ENCODE results near the gene CPED1. TPM values are rescaled to one million over a fixed set of nuclear protein-coding genes. Genes with fewer than 3 reads are reported as not detected.

Gene CPED1
- total RNA-seq, 1 donor from 2014 or later = 1.9 TPM

DNA sequence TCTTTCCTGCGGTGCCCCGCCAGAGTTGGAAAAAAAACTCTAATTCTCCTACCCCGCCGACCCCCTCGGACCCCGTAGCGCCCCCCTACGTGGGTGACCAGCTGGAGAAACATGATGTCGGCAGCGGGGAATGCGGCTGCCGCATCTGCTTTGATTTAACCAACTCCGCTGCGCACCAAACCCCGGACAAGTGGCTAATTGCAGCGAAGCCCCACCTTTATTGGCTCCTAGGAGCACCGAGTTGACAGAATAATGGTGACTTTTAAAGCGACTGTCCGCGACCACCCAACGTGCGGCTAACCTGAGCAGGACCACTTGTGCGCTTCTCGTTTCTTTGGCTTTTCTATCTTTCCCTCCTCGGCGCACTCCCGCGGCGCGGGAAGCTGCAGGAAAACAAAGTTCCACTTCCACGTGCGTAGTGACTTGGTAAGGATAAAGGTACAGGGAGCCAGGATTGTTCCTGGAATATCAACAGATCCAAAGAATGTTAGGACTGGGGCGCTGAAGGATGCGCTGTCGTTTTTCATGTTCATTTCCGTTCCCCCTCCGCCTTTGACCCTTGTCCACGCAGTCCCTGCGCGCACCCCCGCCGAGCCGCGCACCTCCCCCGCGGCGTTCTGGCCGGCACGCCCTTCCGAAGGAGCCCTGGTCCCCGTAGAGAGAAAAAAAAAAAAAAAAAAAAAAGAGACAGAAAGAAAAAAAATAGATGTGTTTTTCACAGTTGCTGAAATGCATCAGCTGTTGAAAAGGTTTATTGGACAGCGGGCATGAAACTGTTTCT is 341.7 kb downstream of the CPED1 start:
- peak; percentile 7 for DNase-seq

DNA sequence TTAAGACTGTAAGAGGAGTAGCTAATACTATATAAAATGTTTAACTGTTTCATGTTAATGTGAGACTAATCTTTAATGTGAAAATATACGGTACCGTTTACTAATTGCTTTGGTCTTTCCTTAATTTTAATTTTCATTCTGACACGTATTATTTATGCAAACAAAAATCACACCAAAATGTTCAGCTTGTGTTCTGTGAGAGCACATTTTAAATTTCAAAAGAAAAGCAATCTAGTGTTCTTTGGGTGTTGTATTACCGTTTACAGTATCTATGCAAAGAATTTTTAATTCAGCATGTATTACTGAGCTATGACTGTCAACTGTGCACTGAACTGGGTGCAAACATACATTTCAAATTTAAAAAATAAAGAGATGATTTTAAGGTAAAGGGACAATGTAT is 342.5 kb downstream of the CPED1 start:
- DNase-seq = no peak

DNA sequence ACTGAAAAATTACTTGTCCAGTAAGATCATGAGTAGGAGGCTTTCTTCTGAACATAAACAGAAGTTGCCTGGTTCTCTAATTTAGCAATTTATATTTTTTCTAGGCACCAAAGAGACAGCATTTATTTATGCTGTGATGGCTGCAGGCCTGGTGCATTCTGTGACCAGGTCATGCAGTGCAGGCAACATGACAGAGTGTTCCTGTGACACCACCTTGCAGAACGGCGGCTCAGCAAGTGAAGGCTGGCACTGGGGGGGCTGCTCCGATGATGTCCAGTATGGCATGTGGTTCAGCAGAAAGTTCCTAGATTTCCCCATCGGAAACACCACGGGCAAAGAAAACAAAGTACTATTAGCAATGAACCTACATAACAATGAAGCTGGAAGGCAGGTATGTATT is 343.1 kb downstream of the CPED1 start:
- no peak for DNase-seq

- no peak for DNase-seq
Observed at GRCh38 chr7:121334376-121334775, 345.9 kb downstream of the CPED1 start.

DNA sequence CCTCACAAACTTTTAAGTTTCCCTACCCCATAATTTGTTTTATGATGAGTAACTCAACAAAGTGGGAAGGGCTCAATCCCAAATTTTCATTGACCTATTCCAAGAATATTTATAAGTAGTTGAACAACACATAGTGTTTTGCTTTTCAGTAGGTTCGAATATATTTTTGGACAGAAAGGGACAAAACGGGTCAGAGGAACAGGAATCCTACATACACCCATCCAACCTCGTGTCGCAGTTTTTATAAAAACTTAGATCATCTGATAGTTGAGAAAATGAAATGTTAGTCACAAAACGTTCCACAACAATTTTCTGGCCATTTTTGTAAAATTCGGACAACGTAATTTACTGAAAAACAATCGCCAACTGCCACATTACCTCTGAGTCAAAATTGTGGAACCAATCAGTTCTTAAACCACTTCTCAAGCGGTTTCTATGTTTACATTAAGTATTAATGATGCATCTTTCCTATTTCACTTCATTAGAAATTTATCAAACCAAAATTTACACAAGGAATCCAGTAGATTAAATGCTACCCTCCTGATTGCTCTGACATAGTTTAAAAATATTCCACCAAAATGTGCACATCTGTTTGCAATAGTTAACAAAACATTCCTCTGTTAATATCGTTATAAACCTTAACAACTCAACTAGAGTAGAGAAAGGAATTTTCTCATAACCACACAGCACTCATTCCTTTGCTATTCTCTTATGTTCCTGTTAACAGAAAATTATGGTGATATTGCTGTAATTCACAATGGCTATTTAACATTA is 346.6 kb downstream of the CPED1 start:
- DNase-seq = no peak

DNA sequence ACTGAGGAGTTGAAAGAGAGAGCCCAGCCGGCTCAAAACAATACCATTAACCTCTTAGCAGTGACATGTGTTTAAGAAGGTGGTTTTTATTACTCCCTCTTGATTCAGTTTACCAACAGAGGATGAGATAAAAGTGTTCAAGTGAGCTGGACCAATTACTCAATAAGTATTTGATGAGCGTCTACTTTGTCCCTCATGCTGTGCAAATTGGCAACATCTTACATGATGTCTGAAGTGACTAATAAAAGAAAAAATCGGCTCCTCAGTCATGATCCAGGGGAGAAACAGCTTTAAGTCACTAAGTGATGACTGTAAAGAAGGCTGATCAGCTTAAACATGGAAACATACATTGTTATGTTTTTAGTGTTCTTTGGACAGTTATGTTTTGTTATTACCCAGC is 348.1 kb downstream of the CPED1 start:
- no peak for DNase-seq

GRCh38 chr7:121337398-121337797 is 348.9 kb downstream of the CPED1 start:
- no peak for DNase-seq

DNA sequence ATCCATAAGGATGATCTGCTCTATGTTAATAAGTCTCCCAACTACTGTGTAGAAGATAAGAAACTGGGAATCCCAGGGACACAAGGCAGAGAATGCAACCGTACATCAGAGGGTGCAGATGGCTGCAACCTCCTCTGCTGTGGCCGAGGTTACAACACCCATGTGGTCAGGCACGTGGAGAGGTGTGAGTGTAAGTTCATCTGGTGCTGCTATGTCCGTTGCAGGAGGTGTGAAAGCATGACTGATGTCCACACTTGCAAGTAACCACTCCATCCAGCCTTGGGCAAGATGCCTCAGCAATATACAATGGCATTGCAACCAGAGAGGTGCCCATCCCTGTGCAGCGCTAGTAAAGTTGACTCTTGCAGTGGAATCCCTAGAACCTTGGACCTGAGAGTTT is 350.6 kb downstream of the CPED1 start:
- no peak for DNase-seq

DNA sequence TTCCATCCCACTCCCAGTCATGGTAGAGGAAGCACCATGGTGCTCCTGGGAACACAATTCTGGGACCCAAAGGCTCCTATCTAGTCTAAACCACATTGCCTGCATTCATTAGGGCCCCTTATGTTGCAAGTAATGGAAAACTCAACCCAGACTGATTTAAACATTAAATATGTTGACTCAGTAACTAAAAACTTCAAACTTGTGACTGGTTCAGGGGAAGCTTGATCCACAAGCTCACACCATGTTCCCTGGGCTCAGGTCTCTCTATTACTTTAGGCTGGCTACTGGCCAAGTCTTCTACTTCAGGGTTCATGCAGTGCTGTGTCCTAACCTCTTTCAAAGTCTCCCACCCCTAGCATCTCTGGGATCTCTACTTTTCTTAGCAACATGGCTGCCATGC is 353.4 kb downstream of the CPED1 start:
- no peak for DNase-seq

GRCh38 chr7:121342631-121343030 is 354.1 kb downstream of the CPED1 start:
- no peak for DNase-seq

GRCh38 chr7:121343302-121343701 is 354.8 kb downstream of the CPED1 start:
- DNase-seq = no peak

DNA sequence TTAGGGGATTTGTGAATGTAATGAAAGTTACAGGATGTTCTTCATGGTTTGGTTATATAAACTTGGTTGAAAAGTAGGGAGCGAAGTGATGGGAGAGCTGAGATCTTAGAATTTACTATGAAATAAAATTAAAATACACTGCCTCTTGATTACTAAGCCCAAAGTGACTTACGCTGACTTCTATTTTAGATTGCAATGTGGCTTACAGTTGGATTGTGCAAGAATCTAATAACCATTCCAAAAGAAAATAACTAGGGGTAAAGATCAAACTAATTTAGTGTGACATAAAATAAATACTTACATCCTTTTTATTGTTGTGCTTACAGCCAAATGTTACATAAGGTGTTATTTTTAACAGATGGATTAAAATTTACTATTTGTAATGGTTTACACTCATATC is 355.6 kb downstream of the CPED1 start:
- DNase-seq = no peak

GRCh38 chr7:121344497-121344896 is 356.0 kb downstream of the CPED1 start:
- no peak for DNase-seq

Other genes with a start within 250 kb of the CPED1 start
- gene TSPAN12, start 130.6 kb upstream of the CPED1 start, total RNA-seq = 74.5 and 83.4 TPM in 2 replicates
- gene ING3, start 37.9 kb upstream of the CPED1 start, total RNA-seq = 35.1 and 39.5 TPM in 2 replicates